ENCODE data around the gene NFKB1. TPM values are rescaled to one million over a fixed set of nuclear protein-coding genes. Genes with fewer than 3 reads are reported as not detected.
A peak's percentile ranks its signal among the peaks of the same experiment; 100 is the strongest.
"Not testable (repeated sequence)": the region's sequence is repeated elsewhere in the genome, so short reads cannot be mapped to it uniquely, and the experiment has no call there.

The NFKB1 gene
- total and polyA plus RNA-seq, 5 experiments from 2014 or later = 27.5 to 101 (median 82.2) TPM

GRCh38 chr4:102604222-102604940, 103.2 kb downstream of the NFKB1 start:
- Mint-ChIP-seq H3K36me3 (peaks cover 21 to 85% (median 64%) of the 10 kb centered on the region in 3 donors), H3K9me3 (peaks cover 0 to 3% (median 0%) of the 10 kb centered on the region in 9 donors), H3K27ac (peak overlapping the region in 3 of 10 donors; percentile 48 to 75 (median 52)), H3K4me1 (peaks cover 21 to 65% (median 65%) of the 10 kb centered on the region in 4 donors), H3K4me3 (no peak overlapping the region), H3K27me3 (no peaks in the 10 kb centered on the region)
- POLR2A ChIA-PET = no interaction called here
- ATAC-seq = no peak
- no peak for DNase-seq

GRCh38 chr4:102606261-102606660, 105.1 kb downstream of the NFKB1 start:
- H3K27ac Mint-ChIP-seq = peak overlapping the region in 7 of 10 donors; percentile 12 to 97 (median 76)
- POLR2A ChIA-PET = interaction anchor here (1.7 kb wide), 1 partner anchor 106 kb away, joined by 5 read pairs; no protein-coding TSS in a partner anchor
- ATAC-seq (no peak), DNase-seq (no peak)
- H3K9me3 Mint-ChIP-seq = peaks cover 0 to 3% (median 0%) of the 10 kb centered on the region in 9 donors
- H3K36me3 Mint-ChIP-seq = peaks cover 22 to 87% (median 69%) of the 10 kb centered on the region in 3 donors
- peaks cover 16 to 64% (median 61%) of the 10 kb centered on the region in 4 donors for H3K4me1 Mint-ChIP-seq
- no peak overlapping the region for H3K4me3 Mint-ChIP-seq
- H3K27me3 Mint-ChIP-seq = no peaks in the 10 kb centered on the region

DNA sequence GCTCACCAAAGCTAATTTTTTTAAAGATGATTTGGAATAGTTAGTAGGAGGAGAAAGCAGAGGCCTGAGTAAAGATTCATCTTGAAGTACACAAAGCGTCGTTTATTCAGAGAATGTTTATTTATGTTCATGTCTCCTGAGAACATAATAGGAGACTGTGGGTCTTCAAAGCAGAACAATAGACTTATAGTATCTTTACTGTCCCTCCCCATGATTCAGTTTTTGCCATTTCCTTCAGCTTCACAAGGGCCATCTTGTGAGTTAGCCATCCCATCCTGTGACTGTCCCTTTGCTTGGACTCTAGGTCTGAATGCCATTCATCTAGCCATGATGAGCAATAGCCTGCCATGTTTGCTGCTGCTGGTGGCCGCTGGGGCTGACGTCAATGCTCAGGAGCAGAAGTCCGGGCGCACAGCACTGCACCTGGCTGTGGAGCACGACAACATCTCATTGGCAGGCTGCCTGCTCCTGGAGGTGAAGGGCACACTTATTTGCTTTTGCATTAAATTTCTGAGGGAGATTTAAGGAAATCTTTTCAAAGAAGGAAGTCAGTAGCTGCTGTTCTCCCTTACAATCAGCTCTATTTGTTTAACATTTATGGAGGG, 105.8 kb downstream of the NFKB1 start:
- no peak overlapping the region for H3K4me3 Mint-ChIP-seq
- H3K27ac Mint-ChIP-seq = peak overlapping the region; percentile 14 to 97 (median 60)
- H3K4me1 Mint-ChIP-seq = peaks cover 18 to 68% (median 62%) of the 10 kb centered on the region in 4 donors
- H3K27me3 Mint-ChIP-seq = no peaks in the 10 kb centered on the region
- POLR2A ChIA-PET = interaction anchor here (1.7 kb wide), 1 partner anchor 107 kb away, joined by 5 read pairs; no protein-coding TSS in a partner anchor
- H3K36me3 Mint-ChIP-seq = peaks cover 21 to 87% (median 69%) of the 10 kb centered on the region in 3 donors
- no peak for ATAC-seq
- peaks cover 0 to 3% (median 0%) of the 10 kb centered on the region in 9 donors for H3K9me3 Mint-ChIP-seq
- DNase-seq = no peak

DNA sequence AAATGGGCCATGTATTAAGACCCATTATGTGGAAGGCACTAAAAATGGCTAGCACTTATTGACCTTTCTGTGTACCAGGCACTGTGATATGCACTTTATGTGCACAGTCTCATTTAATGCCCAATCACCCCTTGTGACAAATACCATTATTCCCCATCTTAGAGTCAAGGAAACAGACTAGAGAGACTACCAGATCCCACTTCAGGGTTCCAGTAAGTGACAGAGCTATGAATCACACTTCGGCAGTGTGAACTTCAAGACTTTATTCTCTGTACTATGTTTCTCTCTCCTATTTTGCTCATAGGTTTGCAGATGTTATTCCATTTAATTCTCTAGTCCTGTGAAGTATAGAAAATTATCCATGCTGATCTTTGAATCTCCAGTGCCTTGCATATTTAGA, 107.0 kb downstream of the NFKB1 start:
- ATAC-seq (no peak), DNase-seq (no peak)
- H3K4me1 Mint-ChIP-seq = peaks cover 24 to 80% (median 71%) of the 10 kb centered on the region in 4 donors
- POLR2A ChIA-PET = interaction anchor here (0.6 kb wide), 1 partner anchor 34 kb away, joined by 6 read pairs; no protein-coding TSS in a partner anchor
- peak overlapping the region in 1 of 10 donors; percentile 18 for H3K4me3 Mint-ChIP-seq
- H3K27me3 Mint-ChIP-seq = no peaks in the 10 kb centered on the region
- H3K9me3 Mint-ChIP-seq = peaks cover 0 to 3% (median 0%) of the 10 kb centered on the region in 9 donors
- peaks cover 24 to 90% (median 68%) of the 10 kb centered on the region in 3 donors for H3K36me3 Mint-ChIP-seq
- peak overlapping the region in 9 of 10 donors; percentile 5 to 100 (median 52) for H3K27ac Mint-ChIP-seq

- ATAC-seq = no peak
- Mint-ChIP-seq H3K4me1 (peaks cover 36 to 84% (median 76%) of the 10 kb centered on the region in 4 donors), H3K27ac (peak overlapping the region in 9 of 10 donors; percentile 21 to 100 (median 96)), H3K27me3 (no peaks in the 10 kb centered on the region), H3K4me3 (peak overlapping the region in 6 of 10 donors; percentile 0 to 70 (median 26)), H3K9me3 (no peaks in the 10 kb centered on the region), H3K36me3 (peaks cover 28 to 93% (median 71%) of the 10 kb centered on the region in 3 donors)
- DNase-seq = no peak
- POLR2A ChIA-PET = interaction anchor here (0.6 to 0.9 kb wide), 2 partner anchors 19 to 108 kb away, joined by 3 to 5 read pairs; no protein-coding TSS in a partner anchor
These were observed 108.8 kb downstream of the NFKB1 start for GRCh38 chr4:102610007-102610406.

- H3K36me3 Mint-ChIP-seq = peaks cover 28 to 92% (median 71%) of the 10 kb centered on the region in 3 donors
- peaks cover 38 to 85% (median 77%) of the 10 kb centered on the region in 4 donors for H3K4me1 Mint-ChIP-seq
- DNase-seq = no peak
- no peak for ATAC-seq
- H3K4me3 Mint-ChIP-seq = peak overlapping the region in 5 of 10 donors; percentile 8 to 97 (median 65)
- no peaks in the 10 kb centered on the region for H3K9me3 Mint-ChIP-seq
- POLR2A ChIA-PET = interaction anchor here (0.9 to 1.3 kb wide), 2 partner anchors 81 to 109 kb away, joined by 3 read pairs; no protein-coding TSS in a partner anchor
- no peaks in the 10 kb centered on the region for H3K27me3 Mint-ChIP-seq
- peak overlapping the region; percentile 73 to 100 (median 97) for H3K27ac Mint-ChIP-seq
These were observed 109.3 kb downstream of the NFKB1 start for GRCh38 chr4:102610476-102610875.

GRCh38 chr4:102612210-102612609, 111.1 kb downstream of the NFKB1 start:
- peaks cover 36 to 94% (median 69%) of the 10 kb centered on the region in 3 donors for H3K36me3 Mint-ChIP-seq
- H3K27me3 Mint-ChIP-seq = no peaks in the 10 kb centered on the region
- POLR2A ChIA-PET = interaction anchor here (0.7 to 3.5 kb wide), 9 partner anchors 9 to 216 kb away, joined by 3 to 19 read pairs (median 4); partner anchors contain the start of genes NFKB1 and UBE2D3
- peak overlapping the region; percentile 96 to 100 (median 97) for H3K27ac Mint-ChIP-seq
- H3K9me3 Mint-ChIP-seq = no peaks in the 10 kb centered on the region
- ATAC-seq (no peak), DNase-seq (no peak)
- H3K4me1 Mint-ChIP-seq = peaks cover 35 to 86% (median 77%) of the 10 kb centered on the region in 4 donors
- H3K4me3 Mint-ChIP-seq = peak overlapping the region; percentile 78 to 97 (median 86)

GRCh38 chr4:102612824-102613366, 111.7 kb downstream of the NFKB1 start:
- H3K4me1 Mint-ChIP-seq = peaks cover 35 to 84% (median 75%) of the 10 kb centered on the region in 4 donors
- H3K4me3 Mint-ChIP-seq = peak overlapping the region; percentile 78 to 97 (median 86)
- H3K27me3 Mint-ChIP-seq = no peaks in the 10 kb centered on the region
- no peaks in the 10 kb centered on the region for H3K9me3 Mint-ChIP-seq
- ATAC-seq (peak; percentile 83 to 92), DNase-seq (peak in 9 of 10 donors; percentile 21 to 81 (median 60))
- peak overlapping the region; percentile 96 to 100 (median 97) for H3K27ac Mint-ChIP-seq
- H3K36me3 Mint-ChIP-seq = peaks cover 36 to 91% (median 68%) of the 10 kb centered on the region in 3 donors
- POLR2A ChIA-PET = interaction anchor here (0.7 to 3.5 kb wide), 11 partner anchors 10 to 215 kb away, joined by 3 to 19 read pairs (median 4); partner anchors contain the start of genes NFKB1 and UBE2D3

DNA sequence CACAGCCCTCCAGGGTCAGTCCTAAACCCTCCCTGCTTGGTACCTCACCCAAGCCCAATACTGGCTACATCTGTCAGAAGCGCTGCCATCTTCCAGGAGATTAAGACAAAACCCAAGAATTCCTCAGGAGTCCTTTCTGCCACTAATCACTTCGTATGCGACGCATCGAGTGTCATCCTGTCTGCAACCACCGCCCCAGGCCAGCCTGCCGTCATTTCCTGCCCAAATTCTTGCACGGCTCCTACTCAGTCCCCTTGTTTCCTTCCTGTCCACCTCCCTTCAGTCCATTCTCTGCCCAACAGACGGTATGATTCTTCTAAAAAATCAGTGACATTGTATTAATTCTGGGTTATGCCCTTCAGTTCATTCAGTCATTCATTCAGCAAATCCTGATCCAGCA, 113.6 kb downstream of the NFKB1 start:
- peak overlapping the region; percentile 78 to 97 (median 86) for H3K4me3 Mint-ChIP-seq
- H3K27ac Mint-ChIP-seq = peak overlapping the region; percentile 96 to 100 (median 97)
- peak in 7 of 10 donors; percentile 30 to 71 (median 46) for DNase-seq
- H3K9me3 Mint-ChIP-seq = no peaks in the 10 kb centered on the region
- ATAC-seq = peak; percentile 34 to 37
- peaks cover 32 to 72% (median 55%) of the 10 kb centered on the region in 3 donors for H3K36me3 Mint-ChIP-seq
- H3K27me3 Mint-ChIP-seq = no peaks in the 10 kb centered on the region
- H3K4me1 Mint-ChIP-seq = peaks cover 29 to 76% (median 64%) of the 10 kb centered on the region in 4 donors
- POLR2A ChIA-PET = interaction anchor here (1.4 to 3.5 kb wide), 3 partner anchors 87 to 213 kb away, joined by 4 to 19 read pairs (median 19); partner anchors contain the start of genes NFKB1 and UBE2D3

- Mint-ChIP-seq H3K36me3 (peaks cover 30 to 55% (median 45%) of the 10 kb centered on the region in 3 donors), H3K4me3 (peak overlapping the region in 5 of 10 donors; percentile 41 to 71 (median 59)), H3K27ac (peak overlapping the region; percentile 45 to 100 (median 76)), H3K27me3 (no peaks in the 10 kb centered on the region), H3K9me3 (no peaks in the 10 kb centered on the region), H3K4me1 (peaks cover 25 to 70% (median 61%) of the 10 kb centered on the region in 4 donors)
- POLR2A ChIA-PET = interaction anchor here (1.2 to 1.5 kb wide), 2 partner anchors 14 to 211 kb away, joined by 4 to 9 read pairs; partner anchors contain the start of gene UBE2D3
- no peak for ATAC-seq
- DNase-seq = peak in 1 of 10 donors; percentile 27
These were observed 115.5 kb downstream of the NFKB1 start for GRCh38 chr4:102616636-102617035.

GRCh38 chr4:102619021-102619420, 117.9 kb downstream of the NFKB1 start:
- Mint-ChIP-seq H3K36me3 (peaks cover 21 to 32% (median 30%) of the 10 kb centered on the region in 3 donors), H3K4me1 (peaks cover 13 to 55% (median 48%) of the 10 kb centered on the region in 4 donors), H3K27ac (peak overlapping the region in 5 of 10 donors; percentile 1 to 59 (median 26))
- not testable (repeated sequence) for DNase-seq, H3K4me3 Mint-ChIP-seq, H3K9me3 Mint-ChIP-seq, ATAC-seq, H3K27me3 Mint-ChIP-seq
- POLR2A ChIA-PET = interaction anchor here (1.3 kb wide), 1 partner anchor 9 kb away, joined by 3 read pairs; no protein-coding TSS in a partner anchor
